Measurements from ENCODE around the gene C10orf90.

Gene C10orf90

DNA sequence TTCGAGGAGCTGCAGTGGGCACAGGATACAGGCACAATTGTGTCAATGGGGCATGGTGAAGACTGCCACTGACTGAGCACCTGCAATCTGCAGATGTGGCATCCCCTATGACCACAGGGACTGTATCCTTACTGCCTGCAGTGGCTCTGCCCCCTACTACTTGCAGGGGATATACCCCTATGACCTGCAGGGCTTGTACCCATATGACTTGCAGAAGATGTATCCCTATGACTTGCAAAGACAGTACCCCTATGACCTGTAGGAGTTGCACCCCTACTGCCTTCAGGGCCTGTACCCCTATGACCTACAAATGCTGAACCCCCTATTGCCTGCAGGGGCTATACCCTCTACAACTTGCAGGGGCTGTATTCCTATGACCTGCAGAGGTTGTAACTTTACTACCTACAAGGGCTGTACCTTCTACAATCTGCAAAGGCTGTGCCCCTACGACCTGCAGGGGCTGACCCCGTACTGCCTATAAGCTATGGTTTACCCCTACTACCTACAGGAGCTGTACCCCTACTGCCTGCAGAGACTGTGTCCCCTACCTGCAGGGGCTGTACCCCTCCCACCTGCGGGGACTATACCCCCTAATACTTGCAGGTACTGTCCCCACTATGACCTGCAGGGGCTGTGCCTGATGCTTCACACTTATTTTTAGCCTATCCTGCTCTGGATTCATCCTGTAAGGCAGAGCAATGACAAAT is 216.3 kb downstream of the C10orf90 start:
- Histone ChIP-seq H3K27ac (no peak overlapping the region), H3K9me3 (no peaks in the 10 kb centered on the region), H3K4me1 (ENCODE audit: control insufficient read depth in 1 of 2, insufficient read depth in 1 of 2, low read depth in 1 of 2, low read length in 1 of 2) (no peaks in the 10 kb centered on the region), H3K4me3 (ENCODE audit: low read depth in 1 of 2, low read length in 1 of 2) (no peak overlapping the region), H3K27me3 (no peaks in the 10 kb centered on the region), H3K36me3 (no peaks in the 10 kb centered on the region)
- TF ChIP-seq, protein P1, sequence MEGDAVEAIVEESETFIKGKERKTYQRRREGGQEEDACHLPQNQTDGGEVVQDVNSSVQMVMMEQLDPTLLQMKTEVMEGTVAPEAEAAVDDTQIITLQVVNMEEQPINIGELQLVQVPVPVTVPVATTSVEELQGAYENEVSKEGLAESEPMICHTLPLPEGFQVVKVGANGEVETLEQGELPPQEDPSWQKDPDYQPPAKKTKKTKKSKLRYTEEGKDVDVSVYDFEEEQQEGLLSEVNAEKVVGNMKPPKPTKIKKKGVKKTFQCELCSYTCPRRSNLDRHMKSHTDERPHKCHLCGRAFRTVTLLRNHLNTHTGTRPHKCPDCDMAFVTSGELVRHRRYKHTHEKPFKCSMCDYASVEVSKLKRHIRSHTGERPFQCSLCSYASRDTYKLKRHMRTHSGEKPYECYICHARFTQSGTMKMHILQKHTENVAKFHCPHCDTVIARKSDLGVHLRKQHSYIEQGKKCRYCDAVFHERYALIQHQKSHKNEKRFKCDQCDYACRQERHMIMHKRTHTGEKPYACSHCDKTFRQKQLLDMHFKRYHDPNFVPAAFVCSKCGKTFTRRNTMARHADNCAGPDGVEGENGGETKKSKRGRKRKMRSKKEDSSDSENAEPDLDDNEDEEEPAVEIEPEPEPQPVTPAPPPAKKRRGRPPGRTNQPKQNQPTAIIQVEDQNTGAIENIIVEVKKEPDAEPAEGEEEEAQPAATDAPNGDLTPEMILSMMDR (IDR thresholded peaks at IDR 0.05): no peak

DNA sequence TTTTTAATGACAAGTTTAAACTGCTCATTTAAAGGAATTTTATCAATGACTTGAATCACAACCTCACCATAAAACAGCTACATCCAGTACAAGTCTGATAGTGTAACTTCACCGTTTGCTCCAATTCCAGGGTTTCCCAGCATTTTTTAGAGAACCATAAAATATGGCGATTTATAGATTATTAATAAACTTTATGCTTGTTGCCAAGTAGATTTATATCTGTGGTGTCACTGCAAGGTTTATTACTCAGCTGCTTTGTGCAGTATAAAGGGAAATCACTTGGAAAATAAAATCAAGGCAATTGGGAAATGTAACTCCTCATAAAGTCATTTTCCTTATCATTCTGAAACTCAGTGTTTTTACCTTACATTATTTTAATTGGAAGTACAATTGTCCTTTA is 218.2 kb downstream of the C10orf90 start:
- H3K4me1 ChIP-seq (ENCODE audit: control insufficient read depth in 1 of 2, insufficient read depth in 1 of 2, low read depth in 1 of 2, low read length in 1 of 2): no peaks in the 10 kb centered on the region
- H3K27ac ChIP-seq: no peak overlapping the region
- H3K36me3 ChIP-seq: no peaks in the 10 kb centered on the region
- H3K4me3 ChIP-seq (ENCODE audit: low read depth in 1 of 2, low read length in 1 of 2): no peak overlapping the region
- H3K9me3 ChIP-seq: no peaks in the 10 kb centered on the region
- TF ChIP-seq, protein P1 (IDR thresholded peaks at IDR 0.05): no peak
- H3K27me3 ChIP-seq: no peaks in the 10 kb centered on the region

DNA sequence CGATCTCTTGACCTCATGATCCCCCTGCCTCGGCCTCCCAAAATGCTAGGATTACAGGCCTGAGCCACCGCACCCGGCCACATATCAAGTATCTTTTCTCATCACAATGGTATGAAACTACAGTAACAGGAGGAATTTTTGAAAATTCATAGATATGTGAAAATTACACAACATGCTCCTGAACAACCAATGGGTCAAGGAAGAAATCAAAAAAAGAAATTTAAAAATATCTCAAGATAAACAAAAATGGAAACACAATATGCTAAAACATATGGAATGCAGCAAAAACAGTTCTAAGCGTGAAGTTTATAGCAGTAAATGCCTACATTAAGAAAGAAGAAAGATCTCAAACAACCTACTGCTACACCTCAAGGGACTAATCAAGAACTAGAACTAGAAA is 222.4 kb downstream of the C10orf90 start:
- no peak overlapping the region for H3K27ac ChIP-seq
- H3K4me1 ChIP-seq (ENCODE audit: control insufficient read depth in 1 of 2, insufficient read depth in 1 of 2, low read depth in 1 of 2, low read length in 1 of 2): no peaks in the 10 kb centered on the region
- H3K27me3 ChIP-seq: no peaks in the 10 kb centered on the region
- H3K4me3 ChIP-seq (ENCODE audit: low read depth in 1 of 2, low read length in 1 of 2): no peak overlapping the region
- H3K36me3 ChIP-seq: no peaks in the 10 kb centered on the region
- TF ChIP-seq, protein P1 (IDR thresholded peaks at IDR 0.05): no peak
- no peaks in the 10 kb centered on the region for H3K9me3 ChIP-seq

DNA sequence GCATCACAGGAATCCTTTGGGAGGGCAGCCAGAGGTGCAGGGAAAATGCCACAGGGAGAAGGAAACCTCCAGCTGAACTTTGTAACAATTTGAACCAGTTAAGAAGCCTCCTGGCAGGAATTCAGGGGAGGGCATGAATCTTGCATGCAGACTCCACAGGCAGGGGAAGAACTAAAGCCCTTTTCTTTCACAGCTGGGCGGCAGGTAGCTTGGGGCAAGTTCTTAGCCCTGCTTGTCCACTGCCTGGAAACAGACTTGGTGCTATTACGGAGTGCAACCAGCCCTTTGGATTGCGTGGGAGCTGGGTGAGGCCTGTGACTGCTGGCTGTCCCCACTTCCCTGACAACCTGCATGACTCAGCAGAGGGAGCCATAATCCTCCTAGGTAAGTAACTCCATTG is 230.6 kb downstream of the C10orf90 start:
- TF ChIP-seq, protein P1 (IDR thresholded peaks at IDR 0.05): no peak

DNA sequence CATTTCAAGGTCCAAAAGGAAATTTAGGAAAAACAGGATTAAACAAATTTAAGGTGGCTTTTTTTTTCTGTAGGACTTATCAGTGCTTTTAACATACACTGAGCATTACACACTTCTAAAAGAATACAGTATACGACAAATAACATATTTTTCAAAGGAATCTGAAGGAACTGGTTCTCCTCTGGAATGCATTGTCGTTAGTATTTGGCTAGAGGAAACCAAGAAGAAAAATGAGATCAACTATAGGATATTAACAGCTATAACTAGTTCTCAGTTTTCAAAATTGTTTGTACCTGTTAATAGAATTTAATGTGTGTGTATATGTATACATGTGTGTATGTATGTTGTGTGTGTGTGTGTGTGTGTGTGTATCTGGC is 232.1 kb downstream of the C10orf90 start:
- H3K4me3 ChIP-seq (ENCODE audit: low read depth in 1 of 2, low read length in 1 of 2): no peak overlapping the region
- TF ChIP-seq, protein P1 (IDR thresholded peaks at IDR 0.05): no peak
- H3K36me3 ChIP-seq: no peaks in the 10 kb centered on the region
- H3K27ac ChIP-seq: no peak overlapping the region
- no peaks in the 10 kb centered on the region for H3K27me3 ChIP-seq
- no peaks in the 10 kb centered on the region for H3K4me1 ChIP-seq (ENCODE audit: control insufficient read depth in 1 of 2, insufficient read depth in 1 of 2, low read depth in 1 of 2, low read length in 1 of 2)
- H3K9me3 ChIP-seq: no peaks in the 10 kb centered on the region

More for the DNA sequence above, 230.6 kb downstream of the C10orf90 start:
- H3K4me3 ChIP-seq (ENCODE audit: low read depth in 1 of 2, low read length in 1 of 2): no peak overlapping the region
- H3K27ac ChIP-seq: no peak overlapping the region
- no peaks in the 10 kb centered on the region for H3K27me3 ChIP-seq
- H3K36me3 ChIP-seq: no peaks in the 10 kb centered on the region
- H3K9me3 ChIP-seq: no peaks in the 10 kb centered on the region
- H3K4me1 ChIP-seq (ENCODE audit: control insufficient read depth in 1 of 2, insufficient read depth in 1 of 2, low read depth in 1 of 2, low read length in 1 of 2): no peaks in the 10 kb centered on the region

All from neutrophil (primary cell).